Stimulated activated CD8-positive, alpha-beta memory T cell treated with anti-CD3 and anti-CD28 coated beads, Interleukin-15, amount 100 ng/mL, for 4 hours (primary cell): ENCODE results near the gene OR8U1.
"Not testable (repeated sequence)": the region's sequence is repeated elsewhere in the genome, so short reads cannot be mapped to it uniquely, and the experiment has no call there.

Experiments used
- DNase-seq, 2 donors: peaks; one replicate each; pipeline ENCODE4 v3.0.0-alpha.2; 2020; ENCODE audit warnings: low read depth in 2 of 2

Gene OR8U1

GRCh38 chr11:56375324-56375723 lies at the start of gene OR8U1:
Gene OR8U1 (plus strand): TSS chr11:56375624. CDS start chr11:56375624, 0 bp downstream.
- DNase-seq = no peak

DNA sequence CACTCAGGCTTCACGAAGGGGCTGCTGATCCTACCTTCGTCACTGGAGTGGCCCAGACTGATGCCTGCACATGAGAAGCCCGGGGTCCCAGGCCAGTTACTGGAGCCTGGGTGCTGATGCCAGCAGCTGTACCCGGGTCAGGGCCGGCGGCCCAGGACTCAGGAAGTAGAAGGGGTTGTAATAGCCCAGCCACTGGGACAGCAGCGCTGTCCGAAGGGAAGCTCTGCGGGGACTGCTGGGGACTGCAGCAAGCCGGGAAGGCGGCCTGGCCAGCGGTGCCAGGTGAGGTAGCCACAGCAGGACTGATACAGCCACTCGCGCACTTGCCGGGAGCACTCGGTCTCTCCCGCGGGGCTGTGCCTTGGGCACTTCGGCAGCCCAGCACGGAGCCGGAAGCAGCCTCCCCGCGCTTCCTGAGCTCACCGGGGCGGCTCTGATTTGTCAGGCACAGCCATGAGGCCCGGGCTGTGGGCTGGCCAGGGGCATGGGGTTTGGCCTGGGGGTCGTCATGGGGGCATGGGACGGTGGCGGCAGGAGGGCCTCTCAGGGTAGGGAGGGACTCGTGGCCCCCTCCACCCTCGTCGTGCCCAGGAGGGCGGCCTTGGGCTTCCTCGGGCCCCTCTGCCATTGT lies 43.4 kb upstream of the OR8U1 start:
- DNase-seq = no peak

- DNase-seq = no peak
These were observed 42.3 kb upstream of the OR8U1 start for GRCh38 chr11:56333156-56333555.

GRCh38 chr11:56340289-56340688 lies 35.1 kb upstream of the OR8U1 start:
- no peak for DNase-seq

DNA sequence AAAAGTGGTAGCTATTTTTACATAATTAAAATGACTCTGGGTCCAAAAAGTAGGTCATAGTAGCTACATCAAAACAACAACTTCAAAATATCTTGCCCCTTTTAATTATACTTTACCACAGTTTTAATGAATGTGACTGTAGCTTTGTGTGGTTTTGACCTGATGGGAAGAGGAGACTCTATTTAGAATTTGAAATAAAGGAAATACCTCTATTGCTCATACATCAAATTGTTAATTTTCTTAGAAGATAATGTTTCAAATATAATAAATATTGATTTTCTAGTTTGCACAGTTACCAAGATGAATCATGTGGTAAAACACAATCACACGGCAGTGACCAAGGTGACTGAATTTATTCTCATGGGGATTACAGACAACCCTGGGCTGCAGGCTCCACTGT lies 29.7 kb upstream of the OR8U1 start, which contains the start of gene OR8K1:
Gene OR8K1 (plus strand): TSS at position 301 of the 400 bp plus-strand sequence. CDS start 0 bp downstream, at position 301.
- no peak for DNase-seq

DNA sequence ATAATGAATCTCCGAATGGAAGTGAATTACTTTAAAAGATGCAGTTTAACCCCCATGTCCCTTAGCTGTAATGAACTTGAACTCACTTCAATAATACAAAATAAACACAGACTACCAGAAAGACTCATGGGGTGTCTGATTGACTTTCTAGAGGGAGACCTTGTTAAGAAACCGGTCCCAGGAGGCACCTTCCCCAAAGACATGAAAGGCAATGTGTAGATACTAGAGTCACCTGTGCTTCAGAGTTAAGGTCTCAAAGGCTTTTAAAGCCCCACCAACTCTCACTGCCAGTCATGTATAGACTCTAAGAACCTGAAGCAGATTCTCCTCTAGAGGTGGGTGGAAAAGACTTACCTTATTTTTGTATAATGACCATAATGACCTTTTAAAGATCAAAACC lies 21.4 kb upstream of the OR8U1 start, which contains the start of gene OR8J1:
Gene OR8J1 (plus strand): TSS at position 301 of the 400 bp plus-strand sequence. CDS start 5,956 bp downstream, outside the sequence.
- no peak for DNase-seq

DNA sequence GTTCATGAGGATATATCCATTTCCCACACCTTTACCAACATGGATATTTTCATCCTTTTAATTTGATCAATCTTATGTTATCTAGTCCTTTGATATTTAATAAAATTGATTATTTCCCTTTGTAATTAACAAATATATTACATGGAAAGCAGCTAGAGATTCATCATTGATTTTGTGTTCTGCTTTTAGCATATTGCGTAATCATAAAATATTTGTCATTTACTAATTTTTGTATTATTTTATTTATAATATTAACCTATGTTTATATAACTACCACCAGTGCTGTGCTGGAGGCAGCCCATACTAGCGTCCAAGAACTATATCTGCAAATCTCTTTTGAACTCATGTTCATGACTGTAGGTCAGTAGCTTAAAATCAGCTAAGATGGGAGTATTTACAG lies 4.7 kb downstream of the OR8U1 start:
- DNase-seq = no peak

- DNase-seq = no peak
These were observed 19.0 kb downstream of the OR8U1 start for GRCh38 chr11:56394381-56394780.

- DNase-seq = no peak
These were observed 20.6 kb downstream of the OR8U1 start for GRCh38 chr11:56396047-56396446.

- DNase-seq = not testable (repeated sequence)
These were observed 26.5 kb downstream of the OR8U1 start for GRCh38 chr11:56401858-56402461.

- DNase-seq = no peak
These were observed 29.0 kb downstream of the OR8U1 start for GRCh38 chr11:56404393-56404792.

- no peak for DNase-seq
These were observed 35.4 kb downstream of the OR8U1 start for GRCh38 chr11:56410801-56411200.

DNA sequence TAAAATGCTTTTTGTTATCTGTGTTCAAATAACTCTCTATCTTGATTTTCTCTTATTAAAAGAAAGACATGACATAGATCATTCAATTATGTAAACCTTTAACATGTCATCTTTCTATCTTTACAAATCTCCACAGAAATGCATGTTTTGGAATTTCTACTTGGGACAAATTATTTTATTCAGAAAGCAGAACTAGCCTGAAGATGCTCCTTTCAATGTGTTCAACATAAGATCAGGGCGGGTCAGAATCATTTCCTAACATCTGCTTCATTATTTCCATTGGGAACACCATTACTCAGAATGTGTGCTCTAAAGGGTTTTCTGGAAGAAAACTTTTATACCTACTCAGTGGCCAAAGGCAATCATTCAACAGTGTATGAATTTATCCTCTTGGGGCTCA lies 37.0 kb downstream of the OR8U1 start, which contains the start of gene OR5AL1:
Gene OR5AL1 (plus strand): TSS at position 301 of the 400 bp plus-strand sequence.
- DNase-seq = no peak
